Stomach (tissue), 4 donors: ENCODE measurements around the gene PACC1.

Experiments used
- EP300 ChIP-seq: sonication (generic); formaldehyde crosslinking; IDR thresholded peaks from one replicate; pipeline ENCODE4 v1.6.1; 2017; ENCODE audit warnings: antibody characterized with exemption
- POLR2A ChIP-seq, 4 donors: fragments of 450-650 bp; IDR thresholded peaks; one replicate each; pipeline ENCODE4 v1.6.1; 2016; ENCODE audit warnings: antibody characterized with exemption in 4 of 4, control low read depth in 2 of 4, mild to moderate bottlenecking in 1 of 4, moderate library complexity in 1 of 4
- TF ChIP-seq, protein P1 (sequence below), 7 experiments: fragments of 450-650 bp in 4 of 7; fragments of 200-600 bp in 3 of 7; sonication (generic) in 3 of 7; IDR thresholded peaks; one replicate each; pipeline ENCODE4 v1.5.1; 2016 to 2019; ENCODE audit warnings: antibody characterized with exemption in 7 of 7, control low read depth in 2 of 7, mild to moderate bottlenecking in 1 of 7

DNA sequence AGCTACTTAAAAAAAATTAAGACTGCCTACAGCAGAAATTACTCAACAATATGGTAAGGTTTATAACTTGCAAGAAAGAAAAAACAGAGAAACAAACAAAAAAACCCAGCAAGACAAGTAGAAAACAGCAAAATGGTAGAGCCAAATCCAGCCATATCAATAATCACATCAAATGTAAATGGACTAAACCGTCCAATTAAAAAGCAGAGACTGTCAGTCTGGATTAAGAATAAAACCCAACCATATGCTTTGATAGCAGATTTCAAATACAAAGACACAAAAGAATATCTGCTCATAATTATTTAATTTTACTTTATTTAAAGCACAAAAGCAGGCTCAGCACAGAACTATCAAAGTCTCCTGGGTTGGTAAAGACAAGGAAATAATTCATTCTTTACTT lies 17.5 kb downstream of the PACC1 start:
- TF ChIP-seq, protein P1, sequence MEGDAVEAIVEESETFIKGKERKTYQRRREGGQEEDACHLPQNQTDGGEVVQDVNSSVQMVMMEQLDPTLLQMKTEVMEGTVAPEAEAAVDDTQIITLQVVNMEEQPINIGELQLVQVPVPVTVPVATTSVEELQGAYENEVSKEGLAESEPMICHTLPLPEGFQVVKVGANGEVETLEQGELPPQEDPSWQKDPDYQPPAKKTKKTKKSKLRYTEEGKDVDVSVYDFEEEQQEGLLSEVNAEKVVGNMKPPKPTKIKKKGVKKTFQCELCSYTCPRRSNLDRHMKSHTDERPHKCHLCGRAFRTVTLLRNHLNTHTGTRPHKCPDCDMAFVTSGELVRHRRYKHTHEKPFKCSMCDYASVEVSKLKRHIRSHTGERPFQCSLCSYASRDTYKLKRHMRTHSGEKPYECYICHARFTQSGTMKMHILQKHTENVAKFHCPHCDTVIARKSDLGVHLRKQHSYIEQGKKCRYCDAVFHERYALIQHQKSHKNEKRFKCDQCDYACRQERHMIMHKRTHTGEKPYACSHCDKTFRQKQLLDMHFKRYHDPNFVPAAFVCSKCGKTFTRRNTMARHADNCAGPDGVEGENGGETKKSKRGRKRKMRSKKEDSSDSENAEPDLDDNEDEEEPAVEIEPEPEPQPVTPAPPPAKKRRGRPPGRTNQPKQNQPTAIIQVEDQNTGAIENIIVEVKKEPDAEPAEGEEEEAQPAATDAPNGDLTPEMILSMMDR (IDR thresholded peaks at IDR 0.05): no peak
- TF ChIP-seq POLR2A (IDR thresholded peaks at IDR 0.05): no peak
- no peak for TF ChIP-seq EP300
